K562 (cell line): ENCODE data around the gene HIVEP2. TPM values are rescaled to one million over a fixed set of nuclear protein-coding genes. Genes with fewer than 3 reads are reported as not detected.
A peak's percentile ranks its signal among the peaks of the same experiment; 100 is the strongest.
"Not testable (repeated sequence)": the region's sequence is repeated elsewhere in the genome, so short reads cannot be mapped to it uniquely, and the experiment has no call there.

Experiments
- ATAC-seq: fragments of 200-7000 bp; cut with Tn5 transposase; 3 replicates; pipeline ENCODE4 v1.9.1; 2020; ENCODE audit warnings: moderate library complexity
- BruUV-seq: library from RNA; stranded (reverse); fragments of 400-500 nt; replicated peaks from 2 replicates; lab custom pipeline; 2021; lab: Mats Ljungman, UMichigan
- CTCF ChIA-PET: fragments of 300-600 bp; formaldehyde crosslinking; extraction: SDS; loops from one replicate; lab custom pipeline; 2021; ENCODE audit warnings: low intra/inter-chr PET ratio; lab: Yijun Ruan, JAX
- POLR2A ChIA-PET: fragments of 300-600, 350-650 bp; sonication (Branson Sonifier 250); formaldehyde crosslinking; extraction: SDS; loops from one replicate; lab custom pipeline; 2021; ENCODE audit warnings: antibody characterized with exemption, inconsistent platforms; lab: Yijun Ruan, JAX
- DNase-seq, 4 experiments: peaks; one replicate each; pipeline versions ENCODE4 v3.0.0 to v3.0.0-alpha.2; 2011 to 2018; ENCODE audit warnings: low spot score in 3 of 4, mixed read lengths in 3 of 4; ENCODE audit errors: extremely low read depth in 1 of 4
- FAIRE-seq: peaks from 2 replicates; lab custom pipeline; 2011; peaks lifted over from hg19 to GRCh38; lab: Jason Lieb, UNC
- H2AFZ ChIP-seq: 2 replicates; pipeline ENCODE4 v1.6.0; 2011; ENCODE audit warnings: low read depth, low read length, control low read depth, inconsistent platforms
- H3K27ac ChIP-seq: fragments of 200-600 bp; 3 replicates; pipeline ENCODE4 v1.8.0; 2011; ENCODE audit warnings: low read depth, mild to moderate bottlenecking, control low read depth, inconsistent platforms, low read length, moderate library complexity, mixed read lengths; ENCODE audit errors: extremely low read depth
- H3K27me3 ChIP-seq, 2 experiments: fragments of 300-600 bp in 1 of 2; 2 replicates in 1 of 2; 3 replicates in 1 of 2; pipeline versions ENCODE4 v1.6.0 to v1.8.0; 2011; ENCODE audit warnings: inconsistent platforms in 2 of 2, low read length in 2 of 2, mild to moderate bottlenecking in 1 of 2, mixed read lengths in 1 of 2, moderate library complexity in 1 of 2; ENCODE audit not compliant: control insufficient read depth in 2 of 2, insufficient read depth in 2 of 2
- H3K36me3 ChIP-seq: fragments of 300-600 bp; 3 replicates; pipeline ENCODE4 v1.8.0; 2011; ENCODE audit warnings: mild to moderate bottlenecking, low read length, inconsistent platforms; ENCODE audit not compliant: control insufficient read depth, insufficient read depth
- H3K4me1 ChIP-seq, 2 experiments: fragments of 200-600 bp in 1 of 2; replicated peaks in 1 of 2; 2 replicates in 1 of 2; 3 replicates in 1 of 2; pipeline versions ENCODE4 v1.5.1 to v1.8.0; 2011; ENCODE audit warnings: inconsistent platforms in 2 of 2, low read length in 2 of 2, mild to moderate bottlenecking in 1 of 2, mixed read lengths in 1 of 2, moderate library complexity in 1 of 2; ENCODE audit not compliant: control insufficient read depth in 2 of 2, insufficient read depth in 2 of 2
- H3K4me2 ChIP-seq: 2 replicates; pipeline ENCODE4 v1.6.1; 2011; ENCODE audit warnings: low read length, control low read depth, inconsistent platforms, mixed read lengths; ENCODE audit not compliant: insufficient read depth
- H3K4me3 ChIP-seq: fragments of 200-600 bp; sonication (generic), shearing (Covaris generic); 2 replicates; pipeline ENCODE4 v1.5.1; 2016; ENCODE audit warnings: control low read depth, inconsistent platforms
- H3K79me2 ChIP-seq: fragments of 200-600 bp; 3 replicates; pipeline ENCODE4 v1.8.0; 2011; ENCODE audit warnings: low read length, inconsistent platforms; ENCODE audit not compliant: control insufficient read depth, insufficient read depth
- H3K9ac ChIP-seq, 2 experiments: 2 replicates each; pipeline versions ENCODE4 v1.6.0 to v1.6.1; 2011; ENCODE audit warnings: low read depth in 2 of 2, low read length in 2 of 2, control low read depth in 1 of 2, inconsistent platforms in 1 of 2, mild to moderate bottlenecking in 1 of 2, mixed read lengths in 1 of 2; ENCODE audit not compliant: insufficient read depth in 1 of 2
- H3K9me1 ChIP-seq: one replicate; pipeline ENCODE4 v1.6.0; 2011; ENCODE audit warnings: inconsistent platforms, mild to moderate bottlenecking, low read length, moderate library complexity; ENCODE audit not compliant: control insufficient read depth, insufficient read depth
- H3K9me3 ChIP-seq: replicated peaks from 2 replicates; pipeline ENCODE4 v1.5.1; 2011; ENCODE audit warnings: low read depth, low read length, inconsistent platforms; ENCODE audit not compliant: control insufficient read depth, insufficient read depth
- H4K20me1 ChIP-seq: replicated peaks from 2 replicates; pipeline ENCODE4 v1.6.1; 2011; ENCODE audit warnings: low read length, inconsistent platforms, mixed read lengths; ENCODE audit not compliant: control insufficient read depth, insufficient read depth
- HNRNPK ChIP-seq: fragments of 200-400 bp; formaldehyde crosslinking; IDR thresholded peaks from one replicate; pipeline ENCODE4 v1.6.1; 2018; ENCODE audit warnings: mild to moderate bottlenecking, low read depth, low read length; ENCODE audit not compliant: poor library complexity, severe bottlenecking
- NFYB ChIP-seq: IDR thresholded peaks from 2 replicates; pipeline ENCODE4 v1.6.1; 2011; ENCODE audit warnings: mild to moderate bottlenecking, moderate library complexity; ENCODE audit not compliant: insufficient read length; ENCODE audit errors: extremely low read depth
- RBM25 ChIP-seq: fragments of 200-400 bp; formaldehyde crosslinking; IDR thresholded peaks from 2 replicates; pipeline ENCODE4 v1.6.1; 2018; ENCODE audit warnings: low read length, low read depth, moderate library complexity; ENCODE audit not compliant: severe bottlenecking
- RFX7 ChIP-seq: fragments of 250-450 bp; sonication (Bioruptor Pico); IDR thresholded peaks from 2 replicates; pipeline ENCODE4 v1.5.1; 2021; ENCODE audit warnings: mild to moderate bottlenecking
- TEAD2 ChIP-seq: fragments of 450-650 bp; IDR thresholded peaks from 2 replicates; pipeline ENCODE4 v1.6.1; 2016; ENCODE audit warnings: missing genetic modification characterization, control low read depth, missing compliant biosample characterization
- TGIF2 ChIP-seq: sonication (generic); formaldehyde crosslinking; IDR thresholded peaks from 2 replicates; pipeline ENCODE4 v1.8.1; 2022; ENCODE audit warnings: mild to moderate bottlenecking, missing genetic modification reagents, moderate library complexity
- WGBS: fragments of 100-300 bp; shearing (Covaris generic); methylation state at CpG from one replicate; pipeline ENCODE4 v1.1.6; 2016; ENCODE audit warnings: low coverage, mixed read lengths; ENCODE audit not compliant: insufficient coverage; ENCODE audit errors: missing lambda C conversion rate; 5-methylcytosine and 5-hydroxymethylcytosine counted together
- in situ Hi-C: fragments of 300-500 bp; cut with MboI; formaldehyde crosslinking; loops from 4 replicates; pipeline ENCODE4 v1.15.0; 2018; ENCODE audit warnings: inconsistent platforms, mixed read lengths
- intact Hi-C: fragments of 100-400 bp; cut with micrococcal nuclease; formaldehyde crosslinking; loops from 2 replicates; pipeline ENCODE4 v1.14.2; 2022
- polyA plus RNA-seq, 8 experiments: library from polyadenylated mRNA; depleted of rRNA in 4 of 8; stranded (reverse) in 5 of 8; unstranded in 3 of 8; fragments of >200 nt; fragmentation: Nextera tagmentation in 2 of 8; fragmentation: Illumina TruSeq in 1 of 8; extraction: Ambion mirVana in 2 of 8; extraction: Trizol in 1 of 8; gene quantifications; 2 replicates each; pipeline versions ENCODE4 v1.2.1 to v1.2.3, GENCODE V29; 2011 to 2014; ENCODE audit warnings: inconsistent platforms in 1 of 8, missing spikeins in 1 of 8
- total RNA-seq, 7 experiments: library from RNA; depleted of rRNA in 6 of 7; stranded (reverse); fragments of >200 nt in 6 of 7; fragmentation: Illumina TruSeq in 2 of 7; extraction: Trizol in 2 of 7; gene quantifications; 2 replicates each; pipeline versions ENCODE4 v1.2.1 to v1.2.3, GENCODE V29; 2011 to 2021; ENCODE audit warnings: low replicate concordance in 1 of 7

The HIVEP2 gene
- total and polyA plus RNA-seq, 9 of the 15 experiments (the other 6 are each of a cell fraction or from before 2014, with no cell fraction given) = under 0.01 to 1.2 (median 0.31) TPM

DNA sequence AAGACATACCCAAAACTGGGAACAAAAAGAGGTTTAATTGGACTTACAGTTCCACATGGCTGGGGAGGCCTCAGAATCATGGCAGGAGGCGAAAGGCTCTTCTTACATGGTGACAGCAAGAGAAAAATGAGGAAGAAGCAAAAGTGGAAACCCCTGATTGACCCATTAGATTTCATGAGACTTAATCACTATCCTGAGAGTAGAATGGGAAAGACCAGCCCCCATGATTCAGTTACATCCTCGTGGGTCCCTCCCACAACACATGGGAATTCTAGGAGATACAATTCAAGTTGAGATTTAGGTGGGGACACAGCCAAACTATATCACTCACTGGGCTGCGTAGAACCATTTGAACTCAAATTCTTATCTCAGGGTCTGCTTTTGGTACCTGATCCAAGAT is 26.0 kb upstream of the HIVEP2 start:
- intact Hi-C loops, H3K4me1 ChIP-seq, H4K20me1 ChIP-seq, H3K27me3 ChIP-seq, H3K27ac ChIP-seq, FAIRE-seq, in situ Hi-C loops, H3K79me2 ChIP-seq, H3K9me1 ChIP-seq, H3K9me3 ChIP-seq, DNase-seq, H3K9ac ChIP-seq, CTCF ChIA-PET, BruUV-seq, H2AFZ ChIP-seq, H3K4me3 ChIP-seq, ATAC-seq, H3K36me3 ChIP-seq, H3K4me2 ChIP-seq: not testable (repeated sequence)
- POLR2A ChIA-PET = interaction anchor here (0.6 kb wide), 1 partner anchor 274 kb away, joined by 3 read pairs; no protein-coding TSS in a partner anchor
- WGBS = 4% methylated on average over 3 of the region's 3 CpGs

GRCh38 chr6:142968601-142969000 is 23.6 kb upstream of the HIVEP2 start:
- no peaks in the 10 kb centered on the region for H3K9me3 ChIP-seq
- no peak for TF ChIP-seq NFYB
- TF ChIP-seq RBM25 = peak; percentile 78
- TF ChIP-seq TGIF2 (CRISPR knock-in tag) = no peak
- TF ChIP-seq TEAD2 (tag) = no peak
- no peak for TF ChIP-seq RFX7
- no peak for TF ChIP-seq HNRNPK
- no peak overlapping the region for H3K4me3 ChIP-seq
- H3K27me3 ChIP-seq = no peaks in the 10 kb centered on the region
- no peaks in the 10 kb centered on the region for H3K4me1 ChIP-seq
- no peak for FAIRE-seq
- POLR2A ChIA-PET = no interaction called here
- no peak overlapping the region for H3K9ac ChIP-seq
- no TSS peak for BruUV-seq
- no peaks in the 10 kb centered on the region for H3K36me3 ChIP-seq
- H3K9me1 ChIP-seq = no peaks in the 10 kb centered on the region
- no peak overlapping the region for H3K27ac ChIP-seq
- intact Hi-C loops = no loop called here
- H3K79me2 ChIP-seq = no peaks in the 10 kb centered on the region
- no peak for ATAC-seq
- no peaks in the 10 kb centered on the region for H4K20me1 ChIP-seq
- CTCF ChIA-PET = interaction anchor here (0.6 kb wide), 1 partner anchor 16 kb away, joined by 3 read pairs; no protein-coding TSS in a partner anchor
- no peak for DNase-seq
- H2AFZ ChIP-seq = no peak overlapping the region
- H3K4me2 ChIP-seq = no peak overlapping the region
- in situ Hi-C loops = no loop called here
